A549 treated with Mapracorat at 1 μM for 4 hours (cell line): ENCODE data around the gene GABRP. TPM values are rescaled to one million over a fixed set of nuclear protein-coding genes. Genes with fewer than 3 reads are reported as not detected.

ENCODE experiments used
- total RNA-seq: library from RNA; stranded (reverse); fragments of 200-300 nt; extraction: Qiagen RNA extraction; gene quantifications from 5 replicates; pipeline ENCODE4 v1.2.3, GENCODE V29; 2022

The GABRP gene
- not detected in 5 replicates for total RNA-seq

GRCh38 chr5:170783498-170784247 is at the start of gene GABRP:
Gene GABRP (plus strand): TSS chr5:170783725. CDS start chr5:170788616, 4,891 bp downstream.

GRCh38 chr5:170861917-170862766 is 78.6 kb downstream of the GABRP start, which contains the start of gene RANBP17:
Gene RANBP17 (plus strand): TSS chr5:170862018.

Other genes starting within 250 kb of the GABRP start
- gene RANBP17, start 78.3 kb downstream of the GABRP start, total RNA-seq = 2.0 to 2.9 TPM (median 2.4 TPM) in 5 replicates